ENCODE data around the gene NEK2.

GRCh38 chr1:211644653-211645052 lies 30.8 kb downstream of the NEK2 start:
- TF ChIP-seq CTCF (IDR thresholded peaks at IDR 0.05) (no peak), EZH2phosphoT487 (IDR thresholded peaks at IDR 0.05) (no peak), EZH2 (IDR thresholded peaks at IDR 0.05) (no peak)
